Breast epithelium (tissue), 3 donors: ENCODE measurements around the gene IL22.

Experiments used
- CTCF ChIP-seq, 3 donors: fragments of 450-650 bp; IDR thresholded peaks; one replicate each; pipeline ENCODE4 v1.5.1; 2016 to 2017; ENCODE audit warnings: antibody characterized with exemption in 3 of 3, mild to moderate bottlenecking in 3 of 3, moderate library complexity in 3 of 3
- POLR2A ChIP-seq: fragments of 450-650 bp; IDR thresholded peaks from one replicate; pipeline ENCODE4 v1.6.1; 2016; ENCODE audit warnings: antibody characterized with exemption, mild to moderate bottlenecking, moderate library complexity
- POLR2AphosphoS5 ChIP-seq, 3 donors: sonication (generic); formaldehyde crosslinking; IDR thresholded peaks; one replicate each; pipeline ENCODE4 v1.6.1; 2017; ENCODE audit warnings: antibody characterized with exemption in 3 of 3

GRCh38 chr12:68292151-68292943 lies 38.9 kb upstream of the IL22 start:
- TF ChIP-seq CTCF (IDR thresholded peaks at IDR 0.05) (no peak), POLR2A (no peak), POLR2AphosphoS5 (IDR thresholded peaks at IDR 0.05) (no peak)
